ENCODE results near the gene P2RY13. TPM values are rescaled to one million over a fixed set of nuclear protein-coding genes. Genes with fewer than 3 reads are reported as not detected.

The P2RY13 gene
- total RNA-seq, 4 donors from 2014 or later: 0.34 to 1.2 (median 0.58) TPM

- DNase-seq (ENCODE audit: low spot score in 2 of 2): no peak
- intact Hi-C loops (cut with DNase I; ENCODE audit: low total_unique reads): loop anchor here (10.0 kb wide), 1 partner anchor 57 kb away; no protein-coding TSS in a partner anchor
- WGBS, 2 donors: 76 to 80% methylated on average over 9 of the region's 9 CpGs
- no peak overlapping the region for H3K4me3 ChIP-seq (ENCODE audit: low read depth, poor library complexity, severe bottlenecking)
- no peak for TF ChIP-seq CTCF (IDR thresholded peaks at IDR 0.05)
- TF ChIP-seq POLR2A (IDR thresholded peaks at IDR 0.05): no peak
Observed at GRCh38 chr3:151281671-151282324, 47.6 kb downstream of the P2RY13 start.

GRCh38 chr3:151278230-151278629 lies 51.1 kb downstream of the P2RY13 start, which contains the start of gene P2RY14:
P2RY14 (minus strand) TSS chr3:151278542; CDS start chr3:151214316, 64,226 bp downstream.
- TF ChIP-seq POLR2A (IDR thresholded peaks at IDR 0.05) (no peak), CTCF (IDR thresholded peaks at IDR 0.05) (no peak)
- 53 to 67% methylated on average over 4 of the region's 4 CpGs for WGBS, 2 donors
- no peak within 1 kb of the TSS for H3K4me3 ChIP-seq (ENCODE audit: low read depth, poor library complexity, severe bottlenecking)
- no peak for DNase-seq (ENCODE audit: low spot score in 2 of 2)
- intact Hi-C loops (cut with DNase I; ENCODE audit: low total_unique reads): no loop called here

- TF ChIP-seq CTCF (IDR thresholded peaks at IDR 0.05) (no peak), POLR2A (IDR thresholded peaks at IDR 0.05) (no peak)
- WGBS, 2 donors: 75 to 81% methylated on average over 6 of the region's 6 CpGs
- DNase-seq (ENCODE audit: low spot score in 2 of 2): no peak
- intact Hi-C loops (cut with DNase I; ENCODE audit: low total_unique reads): no loop called here
- no peak overlapping the region for H3K4me3 ChIP-seq (ENCODE audit: low read depth, poor library complexity, severe bottlenecking)
Observed at GRCh38 chr3:151276687-151277042, 52.7 kb downstream of the P2RY13 start.

Other genes with a start within 250 kb of the P2RY13 start
- under 1 TPM; 0.15 to 0.37 (median 0.22) TPM for gene MED12L, start 243.9 kb downstream of the P2RY13 start, total RNA-seq
- under 1 TPM in 2 of 4 donors, not detected in 2; 0.55 to 0.68 TPM for gene GPR171, start 126.3 kb downstream of the P2RY13 start, total RNA-seq
- gene P2RY14, start 51.0 kb downstream of the P2RY13 start, total RNA-seq: 1 to 10 TPM; 1.8 to 3.7 (median 2.8) TPM
- 10 to 100 TPM; 24.2 to 68.5 (median 55.4) TPM for gene GPR87, start 12.7 kb downstream of the P2RY13 start, total RNA-seq
- 1 to 10 TPM in 1 of 4 donors, under 1 TPM in 2, not detected in 1; 0.34 to 2.1 (median 0.46) TPM for gene P2RY12, start 55.2 kb upstream of the P2RY13 start, total RNA-seq
- 1 to 10 TPM in 3 of 4 donors, under 1 TPM in 1; 0.67 to 3.3 (median 2.1) TPM for gene IGSF10, start 131.5 kb upstream of the P2RY13 start, total RNA-seq

All from lower leg skin (tissue), 4 donors.